HepG2 (cell line): Measurements from ENCODE around the gene ZNF75A. TPM values are rescaled to one million over a fixed set of nuclear protein-coding genes. Genes with fewer than 3 reads are reported as not detected.

ENCODE experiments used
- CBX1 ChIP-seq: IDR thresholded peaks from one replicate; pipeline ENCODE4 v1.6.1; 2016; ENCODE audit warnings: antibody characterized with exemption, low read depth
- CEBPZ ChIP-seq: IDR thresholded peaks from 2 replicates; pipeline ENCODE4 v1.6.1; 2012; ENCODE audit warnings: low read length, improper control_type of control experiment
- DPF2 ChIP-seq: sonication (generic); formaldehyde crosslinking; IDR thresholded peaks from 2 replicates; pipeline ENCODE4 v1.4.0; 2020; ENCODE audit warnings: mild to moderate bottlenecking, low read depth, missing genetic modification reagents, borderline replicate concordance
- FOXC1 ChIP-seq: sonication (generic); formaldehyde crosslinking; IDR thresholded peaks from 2 replicates; pipeline ENCODE4 v1.8.0; 2022; ENCODE audit warnings: mild to moderate bottlenecking, missing genetic modification reagents, borderline replicate concordance
- MZF1 ChIP-seq: sonication (generic); formaldehyde crosslinking; IDR thresholded peaks from 2 replicates; pipeline ENCODE4 v1.8.1; 2023; ENCODE audit warnings: mild to moderate bottlenecking, missing genetic modification reagents, borderline replicate concordance
- NCOA2 ChIP-seq: sonication (generic); formaldehyde crosslinking; IDR thresholded peaks from 2 replicates; pipeline ENCODE4 v1.8.0; 2022; ENCODE audit warnings: inconsistent platforms
- NFE2L1 ChIP-seq: sonication (generic); formaldehyde crosslinking; IDR thresholded peaks from 2 replicates; pipeline ENCODE4 v1.4.0; 2020; ENCODE audit warnings: missing genetic modification reagents, mild to moderate bottlenecking, borderline replicate concordance
- RFX1 ChIP-seq: fragments of 450-650 bp; IDR thresholded peaks from 2 replicates; pipeline ENCODE4 v1.6.1; 2017
- SMAD3 ChIP-seq: sonication (generic); formaldehyde crosslinking; IDR thresholded peaks from 2 replicates; pipeline ENCODE4 v1.4.0; 2020; ENCODE audit warnings: missing genetic modification reagents
- SMAD9 ChIP-seq: sonication (generic); formaldehyde crosslinking; IDR thresholded peaks from 2 replicates; pipeline ENCODE4 v1.5.1; 2020; ENCODE audit warnings: mild to moderate bottlenecking, missing genetic modification reagents
- SYNCRIP ChIP-seq: fragments of 200-400 bp; formaldehyde crosslinking; IDR thresholded peaks from 2 replicates; pipeline ENCODE4 v1.6.1; 2018; ENCODE audit warnings: mild to moderate bottlenecking, low read depth, low read length; ENCODE audit not compliant: insufficient read depth
- TEAD3 ChIP-seq: optimal IDR thresholded peaks from 2 replicates; pipeline ENCODE3; 2016; ENCODE audit warnings: borderline replicate concordance
- XBP1 ChIP-seq: sonication (generic); formaldehyde crosslinking; IDR thresholded peaks from 2 replicates; pipeline ENCODE4 v1.5.0; 2020; ENCODE audit warnings: missing genetic modification reagents
- ZNF121 ChIP-seq: sonication (generic); formaldehyde crosslinking; IDR thresholded peaks from 2 replicates; pipeline ENCODE4 v1.5.0; 2020; ENCODE audit warnings: mild to moderate bottlenecking, missing genetic modification reagents
- ZNF230 ChIP-seq: sonication (generic); formaldehyde crosslinking; IDR thresholded peaks from 2 replicates; pipeline ENCODE4 v1.4.0; 2020; ENCODE audit warnings: mild to moderate bottlenecking, missing genetic modification reagents
- ZNF292 ChIP-seq: sonication (generic); formaldehyde crosslinking; IDR thresholded peaks from 2 replicates; pipeline ENCODE4 v1.8.1; 2022; ENCODE audit warnings: mild to moderate bottlenecking, low read depth, missing genetic modification reagents, borderline replicate concordance
- ZNF614 ChIP-seq: IDR thresholded peaks from 2 replicates; pipeline ENCODE4 v1.6.1; 2018; ENCODE audit warnings: missing biosample characterization, missing genetic modification reagents, inconsistent platforms, borderline replicate concordance
- ZNF703 ChIP-seq: sonication (generic); formaldehyde crosslinking; IDR thresholded peaks from 2 replicates; pipeline ENCODE4 v1.5.1; 2020; ENCODE audit warnings: missing genetic modification reagents, mild to moderate bottlenecking, moderate library complexity, borderline replicate concordance
- ZNF747 ChIP-seq: sonication (generic); formaldehyde crosslinking; IDR thresholded peaks from 2 replicates; pipeline ENCODE4 v1.8.1; 2023; ENCODE audit warnings: missing genetic modification reagents, mild to moderate bottlenecking, borderline replicate concordance
- ZNF891 ChIP-seq: sonication (generic); formaldehyde crosslinking; IDR thresholded peaks from 2 replicates; pipeline ENCODE4 v1.5.0; 2020; ENCODE audit warnings: mild to moderate bottlenecking, missing genetic modification reagents
- ZSCAN12 ChIP-seq: sonication (generic); formaldehyde crosslinking; IDR thresholded peaks from 2 replicates; pipeline ENCODE4 v1.9.0; 2021; ENCODE audit warnings: mild to moderate bottlenecking, missing genetic modification reagents
- polyA plus RNA-seq, 8 experiments: library from polyadenylated mRNA; depleted of rRNA in 3 of 8; stranded (reverse) in 7 of 8; unstranded in 1 of 8; fragments of >200 nt; fragmentation: Illumina TruSeq in 4 of 8; extraction: Trizol in 4 of 8; gene quantifications; 2 replicates each; pipeline versions ENCODE4 v1.2.1 to v1.2.3, GENCODE V29; 2011 to 2016; ENCODE audit warnings: low read depth in 4 of 8, missing spikeins in 1 of 8, mixed read lengths in 1 of 8; ENCODE audit not compliant: insufficient read depth in 1 of 8
- total RNA-seq, 5 experiments: library from RNA; depleted of rRNA; stranded (reverse); fragments of >200 nt; fragmentation: Illumina TruSeq; extraction: Trizol; gene quantifications; 2 replicates each; pipeline ENCODE4 v1.2.3, GENCODE V29; 2016; ENCODE audit warnings: low read depth in 1 of 5
- TF ChIP-seq, protein P1 (sequence below): sonication (generic); formaldehyde crosslinking; IDR thresholded peaks from 2 replicates; pipeline ENCODE4 v1.4.0; 2020; ENCODE audit warnings: low read depth, mild to moderate bottlenecking, missing genetic modification reagents
- TF ChIP-seq, protein P2 (sequence below): sonication (generic); formaldehyde crosslinking; IDR thresholded peaks from 2 replicates; pipeline ENCODE4 v1.8.1; 2022; ENCODE audit warnings: low read depth, mild to moderate bottlenecking, missing genetic modification reagents

ZNF75A gene
- total and polyA plus RNA-seq, 2 of the 13 experiments (the other 11 are each of a cell fraction or from before 2014, with no cell fraction given): 1.4 to 2.1 TPM

- TF ChIP-seq ZNF230 (CRISPR knock-in tag) (peak; percentile 96; the same call in 1 of the 2 replicates), SMAD3 (CRISPR knock-in tag) (no peak), ZNF121 (CRISPR knock-in tag) (no peak; the same call in 1 of the 2 replicates), TEAD3 (CRISPR knock-in tag) (peak; percentile 57), MZF1 (CRISPR knock-in tag) (no peak), SYNCRIP (no peak), ZNF292 (CRISPR knock-in tag) (no peak), CEBPZ (no peak), FOXC1 (no peak; the same call in 1 of the 2 replicates), RFX1 (no peak), CBX1 (peak; percentile 46), SMAD9 (no peak), XBP1 (CRISPR knock-in tag) (peak; percentile 63; the same call in 1 of the 2 replicates), ZSCAN12 (CRISPR knock-in tag) (peak; percentile 55; the same call in 1 of the 2 replicates), DPF2 (CRISPR knock-in tag) (no peak), ZNF891 (CRISPR knock-in tag) (peak; percentile 32; the same call in 1 of the 2 replicates), ZNF614 (CRISPR knock-in tag) (no peak), NCOA2 (no peak), ZNF703 (CRISPR knock-in tag) (peak; percentile 33; the same call in 1 of the 2 replicates), NFE2L1 (no peak), ZNF747 (CRISPR knock-in tag) (peak; percentile 52; the same call in 1 of the 2 replicates)
- TF ChIP-seq, protein P1, sequence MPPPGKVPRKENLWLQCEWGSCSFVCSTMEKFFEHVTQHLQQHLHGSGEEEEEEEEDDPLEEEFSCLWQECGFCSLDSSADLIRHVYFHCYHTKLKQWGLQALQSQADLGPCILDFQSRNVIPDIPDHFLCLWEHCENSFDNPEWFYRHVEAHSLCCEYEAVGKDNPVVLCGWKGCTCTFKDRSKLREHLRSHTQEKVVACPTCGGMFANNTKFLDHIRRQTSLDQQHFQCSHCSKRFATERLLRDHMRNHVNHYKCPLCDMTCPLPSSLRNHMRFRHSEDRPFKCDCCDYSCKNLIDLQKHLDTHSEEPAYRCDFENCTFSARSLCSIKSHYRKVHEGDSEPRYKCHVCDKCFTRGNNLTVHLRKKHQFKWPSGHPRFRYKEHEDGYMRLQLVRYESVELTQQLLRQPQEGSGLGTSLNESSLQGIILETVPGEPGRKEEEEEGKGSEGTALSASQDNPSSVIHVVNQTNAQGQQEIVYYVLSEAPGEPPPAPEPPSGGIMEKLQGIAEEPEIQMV: peak; percentile 79; the same call in 1 of the 2 replicates
- TF ChIP-seq, protein P2, sequence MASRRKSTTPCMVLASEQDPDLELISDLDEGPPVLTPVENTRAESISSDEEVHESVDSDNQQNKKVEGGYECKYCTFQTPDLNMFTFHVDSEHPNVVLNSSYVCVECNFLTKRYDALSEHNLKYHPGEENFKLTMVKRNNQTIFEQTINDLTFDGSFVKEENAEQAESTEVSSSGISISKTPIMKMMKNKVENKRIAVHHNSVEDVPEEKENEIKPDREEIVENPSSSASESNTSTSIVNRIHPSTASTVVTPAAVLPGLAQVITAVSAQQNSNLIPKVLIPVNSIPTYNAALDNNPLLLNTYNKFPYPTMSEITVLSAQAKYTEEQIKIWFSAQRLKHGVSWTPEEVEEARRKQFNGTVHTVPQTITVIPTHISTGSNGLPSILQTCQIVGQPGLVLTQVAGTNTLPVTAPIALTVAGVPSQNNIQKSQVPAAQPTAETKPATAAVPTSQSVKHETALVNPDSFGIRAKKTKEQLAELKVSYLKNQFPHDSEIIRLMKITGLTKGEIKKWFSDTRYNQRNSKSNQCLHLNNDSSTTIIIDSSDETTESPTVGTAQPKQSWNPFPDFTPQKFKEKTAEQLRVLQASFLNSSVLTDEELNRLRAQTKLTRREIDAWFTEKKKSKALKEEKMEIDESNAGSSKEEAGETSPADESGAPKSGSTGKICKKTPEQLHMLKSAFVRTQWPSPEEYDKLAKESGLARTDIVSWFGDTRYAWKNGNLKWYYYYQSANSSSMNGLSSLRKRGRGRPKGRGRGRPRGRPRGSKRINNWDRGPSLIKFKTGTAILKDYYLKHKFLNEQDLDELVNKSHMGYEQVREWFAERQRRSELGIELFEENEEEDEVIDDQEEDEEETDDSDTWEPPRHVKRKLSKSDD: peak; percentile 77; the same call in 1 of the 2 replicates
These were observed 22.4 kb upstream of the ZNF75A start, which contains the start of gene ZNF263 (continued) for GRCh38 chr16:3282730-3283542.
